AG04449 (cell line): ENCODE data around the gene CCL2.

Experiments
- CTCF ChIA-PET: fragments of 350-600 bp; formaldehyde crosslinking; extraction: SDS; loops from one replicate; lab custom pipeline; 2021; ENCODE audit warnings: antibody characterized with exemption; lab: Yijun Ruan, JAX
- POLR2A ChIA-PET: fragments of 400-600, 350-600 bp; formaldehyde crosslinking; extraction: SDS; loops from one replicate; lab custom pipeline; 2020; ENCODE audit warnings: antibody characterized with exemption, inconsistent platforms; lab: Yijun Ruan, JAX
- DNase-seq: peaks from one replicate; pipeline ENCODE4 v3.0.0-alpha.2; 2010; ENCODE audit warnings: low read depth, low spot score
- H3K4me3 ChIP-seq: 2 replicates; pipeline ENCODE4 v1.5.1; 2011; ENCODE audit warnings: low read depth, mild to moderate bottlenecking, control low read depth, low read length
- CTCF ChIP-seq: IDR thresholded peaks from one replicate; pipeline ENCODE4 v1.5.1; 2011; ENCODE audit warnings: mild to moderate bottlenecking, moderate library complexity, low read length, control low read depth, inconsistent platforms; ENCODE audit not compliant: insufficient read depth; ENCODE audit errors: missing control alignments

The CCL2 gene

GRCh38 chr17:34275881-34276280 is 20.8 kb downstream of the CCL2 start:
- TF ChIP-seq CTCF, result no peak
- ChIA-PET CTCF (interaction anchor here (0.7 to 3.4 kb wide), 3 partner anchors 30 to 1258 kb away, joined by 3 to 19 read pairs (median 3); no protein-coding TSS in a partner anchor), POLR2A (no interaction called here)
- peak; percentile 79 for DNase-seq
- H3K4me3 ChIP-seq, result no peak overlapping the region

GRCh38 chr17:34276826-34277225 is 21.7 kb downstream of the CCL2 start:
- CTCF ChIA-PET, result interaction anchor here (1.1 to 3.4 kb wide), 2 partner anchors 84 to 1257 kb away, joined by 3 to 19 read pairs; no protein-coding TSS in a partner anchor
- POLR2A ChIA-PET, result no interaction called here

GRCh38 chr17:34283571-34283970 is 28.5 kb downstream of the CCL2 start:
- no peak overlapping the region for H3K4me3 ChIP-seq
- CTCF ChIA-PET, result no interaction called here
- DNase-seq, result no peak
- POLR2A ChIA-PET, result no interaction called here
- no peak for TF ChIP-seq CTCF

More at GRCh38 chr17:34276826-34277225, 21.7 kb downstream of the CCL2 start:
- H3K4me3 ChIP-seq, result no peak overlapping the region
- no peak for TF ChIP-seq CTCF
- no peak for DNase-seq

- no peak for DNase-seq
- no peak for TF ChIP-seq CTCF
- ChIA-PET POLR2A (no interaction called here), CTCF (interaction anchor here (1.0 to 2.4 kb wide), 2 partner anchors 76 to 85 kb away, joined by 4 to 7 read pairs; no protein-coding TSS in a partner anchor)
- H3K4me3 ChIP-seq, result no peak within 1 kb of the TSS
These were observed 30.3 kb downstream of the CCL2 start, which contains the start of gene CCL11 for GRCh38 chr17:34285286-34285792. Gene CCL11, plus strand, starts transcription at chr17:34285742. Its CDS starts 67 bp downstream, at chr17:34285809.

- ChIA-PET POLR2A (no interaction called here), CTCF (interaction anchor here (0.9 to 2.1 kb wide), 2 partner anchors 13 to 17 kb away, joined by 3 to 7 read pairs; no protein-coding TSS in a partner anchor)
- no peak overlapping the region for H3K4me3 ChIP-seq
- DNase-seq, result no peak
- no peak for TF ChIP-seq CTCF
These were observed 32.8 kb downstream of the CCL2 start for GRCh38 chr17:34287875-34288274.

- POLR2A ChIA-PET, result no interaction called here
- CTCF ChIA-PET, result interaction anchor here (1.2 kb wide), 1 partner anchor 90 kb away, joined by 3 read pairs; no protein-coding TSS in a partner anchor
- no peak overlapping the region for H3K4me3 ChIP-seq
- DNase-seq, result no peak
- TF ChIP-seq CTCF, result no peak
These were observed 35.5 kb downstream of the CCL2 start for GRCh38 chr17:34290586-34290985.
